ENCODE results near the gene KLHL33.

DNA sequence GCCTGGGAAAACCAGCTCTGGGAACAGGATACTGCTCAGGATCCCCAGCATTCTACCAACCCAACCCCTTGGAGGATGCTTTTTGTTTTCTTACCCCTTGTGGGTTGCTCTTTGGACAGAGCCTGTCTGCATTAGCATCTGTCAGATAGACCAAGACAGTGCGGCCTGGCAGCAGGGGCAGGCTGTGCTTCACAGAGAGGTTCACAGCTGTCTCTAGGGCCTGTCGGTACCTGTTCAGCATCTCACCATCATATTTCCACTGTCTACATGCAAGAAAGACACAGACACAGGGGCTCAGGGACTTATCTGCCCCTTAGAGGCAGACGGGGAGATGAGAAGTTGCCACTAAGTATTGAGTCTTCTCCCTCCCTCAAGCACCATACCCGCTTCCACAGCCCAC, 44.5 kb downstream of the KLHL33 start:
- TF ChIP-seq POLR2A (IDR thresholded peaks at IDR 0.05; ENCODE audit: low read length), result no peak
- no peak for TF ChIP-seq GATA1 (IDR thresholded peaks at IDR 0.05; ENCODE audit: low read depth, low read length)

Measured in erythroblast (primary cell).